Neural cell (in vitro differentiated cells): ENCODE results near the gene PLD1.

Experiments
- CTCF ChIP-seq: fragments of 450-650 bp; IDR thresholded peaks from 2 replicates; pipeline ENCODE4 v1.5.1; 2014; ENCODE audit warnings: antibody characterized with exemption, mild to moderate bottlenecking, moderate library complexity; ENCODE audit not compliant: poor library complexity, severe bottlenecking
- EP300 ChIP-seq: fragments of 450-650 bp; conservative IDR thresholded peaks from 2 replicates; pipeline ENCODE4 v1.6.1; 2014; ENCODE audit warnings: antibody characterized with exemption, mild to moderate bottlenecking, moderate library complexity; ENCODE audit not compliant: poor library complexity, severe bottlenecking
- EZH2 ChIP-seq: fragments of 200-600, 300-800 bp; shearing (Covaris generic), sonication (generic); IDR thresholded peaks from 2 replicates; pipeline ENCODE4 v1.6.1; 2014; ENCODE audit warnings: antibody characterized with exemption, low read length, borderline replicate concordance, mild to moderate bottlenecking; ENCODE audit not compliant: insufficient read depth, poor library complexity, severe bottlenecking
- POLR2AphosphoS5 ChIP-seq: IDR thresholded peaks from 2 replicates; pipeline ENCODE4 v1.6.1; 2012
- REST ChIP-seq: IDR thresholded peaks from 2 replicates; pipeline ENCODE4 v1.6.1; 2012; ENCODE audit warnings: borderline replicate concordance
- SMC3 ChIP-seq: fragments of 450-650 bp; conservative IDR thresholded peaks from 2 replicates; pipeline ENCODE4 v1.6.1; 2014; ENCODE audit warnings: antibody characterized with exemption, mild to moderate bottlenecking, moderate library complexity; ENCODE audit not compliant: poor library complexity
- TAF1 ChIP-seq: IDR thresholded peaks from 2 replicates; pipeline ENCODE4 v1.6.1; 2012; ENCODE audit warnings: low read depth

- TF ChIP-seq CTCF (no peak), REST (no peak), EP300 (no peak), SMC3 (no peak), TAF1 (no peak), EZH2 (no peak), POLR2AphosphoS5 (no peak)
These were observed 132.6 kb downstream of the PLD1 start for GRCh38 chr3:171677706-171678105.
